OCI-LY1 (cell line): ENCODE measurements around the gene IGF2BP2.

ENCODE experiments used
- CTCF ChIP-seq: fragments of 200-600 bp; sonication (generic), shearing (Covaris generic); IDR thresholded peaks from 2 replicates; pipeline ENCODE4 v1.5.1; 2017; ENCODE audit warnings: mild to moderate bottlenecking, antibody characterized with exemption, low read length, moderate library complexity, mixed read lengths
- EZH2 ChIP-seq: fragments of 200-600 bp; sonication (generic), shearing (Covaris generic); IDR thresholded peaks from 2 replicates; pipeline ENCODE4 v1.8.0; 2017; ENCODE audit warnings: borderline replicate concordance, mixed run types, mild to moderate bottlenecking, antibody characterized with exemption, low read length, moderate library complexity, mixed read lengths

GRCh38 chr3:185793381-185793780 is 31.5 kb downstream of the IGF2BP2 start:
- TF ChIP-seq CTCF (no peak), EZH2 (no peak)
